Stimulated activated CD4-positive, alpha-beta T cell treated with anti-CD3 and anti-CD28 coated beads, Interleukin-15, amount 100 ng/mL, for 48 hours (primary cell): Measurements from ENCODE around the gene MPIG6B.

Experiments
- DNase-seq, 2 donors: peaks; one replicate each; pipeline ENCODE4 v3.0.0-alpha.2; 2020; ENCODE audit warnings: low read depth in 2 of 2

The MPIG6B gene

GRCh38 chr6:31723245-31723979 lies at the start of gene MPIG6B:
Gene MPIG6B, plus strand, starts transcription at chr6:31723373. Its CDS starts 11 bp downstream, at chr6:31723384.
- no peak for DNase-seq

GRCh38 chr6:31676322-31676903 lies 46.8 kb upstream of the MPIG6B start:
- DNase-seq, result no peak

GRCh38 chr6:31676904-31677303 lies 46.3 kb upstream of the MPIG6B start:
- no peak for DNase-seq

GRCh38 chr6:31677955-31678354 lies 45.2 kb upstream of the MPIG6B start:
- no peak for DNase-seq

- peak in 1 of 2 donors; percentile 49 for DNase-seq
Measured at GRCh38 chr6:31680226-31681134, 42.7 kb upstream of the MPIG6B start, which contains the start of gene LY6G5C. Gene LY6G5C, minus strand, starts transcription at chr6:31681067. Its CDS starts 694 bp downstream, at chr6:31680373.

GRCh38 chr6:31681135-31681671 lies 42.0 kb upstream of the MPIG6B start:
- peak in 1 of 2 donors; percentile 39 for DNase-seq

- no peak for DNase-seq
Measured at GRCh38 chr6:31683591-31683990, 39.6 kb upstream of the MPIG6B start.

GRCh38 chr6:31686483-31686882 lies 36.7 kb upstream of the MPIG6B start:
- no peak for DNase-seq

GRCh38 chr6:31687321-31687720 lies 35.9 kb upstream of the MPIG6B start:
- no peak for DNase-seq

- DNase-seq, result no peak
Measured at GRCh38 chr6:31687860-31688693, 35.1 kb upstream of the MPIG6B start.

GRCh38 chr6:31689249-31690110 lies 33.7 kb upstream of the MPIG6B start:
- no peak for DNase-seq

GRCh38 chr6:31690231-31691077 lies 32.7 kb upstream of the MPIG6B start:
- DNase-seq, result no peak

GRCh38 chr6:31691078-31691463 lies 32.1 kb upstream of the MPIG6B start:
- DNase-seq, result no peak

- DNase-seq, result no peak
Measured at GRCh38 chr6:31691564-31692108, 31.5 kb upstream of the MPIG6B start.

- DNase-seq, result no peak
Measured at GRCh38 chr6:31692353-31692752, 30.8 kb upstream of the MPIG6B start.

GRCh38 chr6:31692886-31693285 lies 30.3 kb upstream of the MPIG6B start:
- DNase-seq, result no peak

GRCh38 chr6:31693535-31693934 lies 29.6 kb upstream of the MPIG6B start:
- DNase-seq, result no peak

GRCh38 chr6:31697555-31697954 lies 25.6 kb upstream of the MPIG6B start:
- no peak for DNase-seq
